A549 (cell line): ENCODE results near the gene APOD.
"Not testable (repeated sequence)": the region's sequence is repeated elsewhere in the genome, so short reads cannot be mapped to it uniquely, and the experiment has no call there.

Experiments
- CTCF ChIP-seq: fragments of >200 bp; sonication (Bioruptor Twin); formaldehyde crosslinking; IDR thresholded peaks from 3 replicates; pipeline ENCODE4 v1.5.1; 2016
- FOXS1 ChIP-seq: fragments of 250-450 bp; sonication (Bioruptor Pico); IDR thresholded peaks from 2 replicates; pipeline ENCODE4 v1.5.0; 2020; ENCODE audit warnings: mild to moderate bottlenecking, moderate library complexity
- NR3C1 ChIP-seq: fragments of >200 bp; sonication (Bioruptor Twin); formaldehyde crosslinking; IDR thresholded peaks from 3 replicates; pipeline ENCODE4 v1.6.1; 2017
- POLR2A ChIP-seq: IDR thresholded peaks from 2 replicates; pipeline ENCODE4 v1.6.1; 2012; ENCODE audit warnings: mild to moderate bottlenecking, low read length
- POLR2AphosphoS2 ChIP-seq: conservative IDR thresholded peaks from 2 replicates; pipeline ENCODE4 v1.6.1; 2012; ENCODE audit warnings: low read length, improper control_type of control experiment, inconsistent platforms
- RAD21 ChIP-seq, 2 experiments: fragments of >200 bp in 1 of 2; sonication (Bioruptor Twin) in 1 of 2; formaldehyde crosslinking in 1 of 2; IDR thresholded peaks in 1 of 2; conservative IDR thresholded peaks in 1 of 2; 2 replicates in 1 of 2; 3 replicates in 1 of 2; pipeline ENCODE4 v1.6.1; 2012 to 2018; ENCODE audit warnings: inconsistent platforms in 1 of 2
- USF2 ChIP-seq: fragments of 450-650 bp; IDR thresholded peaks from 2 replicates; pipeline ENCODE4 v1.6.1; 2014; ENCODE audit warnings: antibody characterized with exemption
- ZNF302 ChIP-seq: fragments of 250-450 bp; sonication (Bioruptor Pico); IDR thresholded peaks from 2 replicates; pipeline ENCODE4 v1.9.0; 2021; ENCODE audit warnings: inconsistent platforms, mild to moderate bottlenecking, moderate library complexity

- not testable (repeated sequence) for TF ChIP-seq NR3C1; RAD21 (conservative IDR thresholded peaks at IDR 0.05 in 1 of 2, IDR thresholded peaks at IDR 0.05 in 1 of 2); CTCF; POLR2A; FOXS1 (CRISPR knock-in tag); POLR2AphosphoS2; USF2; ZNF302
These were observed 39.7 kb upstream of the APOD start for GRCh38 chr3:195623217-195623965.
